CD4-positive, alpha-beta T cell (primary cell): ENCODE measurements around the gene CDK15. TPM values are rescaled to one million over a fixed set of nuclear protein-coding genes. Genes with fewer than 3 reads are reported as not detected.

Experiments used
- ATAC-seq: fragments of 200-7000 bp; cut with Tn5 transposase; one replicate; pipeline ENCODE4 v1.10.0; 2022; ENCODE audit warnings: mild to moderate bottlenecking; ENCODE audit not compliant: poor library complexity
- CTCF ChIA-PET: fragments of 350-600 bp; sonication (Branson Sonifier 250); formaldehyde crosslinking; loops from one replicate; lab custom pipeline; 2021; ENCODE audit warnings: antibody characterized with exemption, inconsistent platforms; lab: Charles Lee
- POLR2A ChIA-PET: fragments of 350-600 bp; sonication (Branson Sonifier 250); formaldehyde crosslinking; loops from one replicate; lab custom pipeline; 2021; ENCODE audit warnings: antibody characterized with exemption, inconsistent platforms; lab: Charles Lee
- DNase-seq, 14 experiments: peaks; one replicate each; pipeline ENCODE4 v3.0.0-alpha.2; 2013 to 2020; ENCODE audit warnings: mixed read lengths in 2 of 14
- H3K27ac ChIP-seq, 2 donors: one replicate each; pipeline versions ENCODE4 v1.5.1 to v1.7.0; 2013; ENCODE audit warnings: low read length in 2 of 2, low read depth in 1 of 2, mild to moderate bottlenecking in 1 of 2
- H3K27me3 ChIP-seq, 2 experiments: 1 replicate in 1 of 2; 2 replicates in 1 of 2; pipeline versions ENCODE4 v1.6.1 to v1.7.0; 2013; ENCODE audit warnings: low read length in 2 of 2, control low read depth in 1 of 2, mild to moderate bottlenecking in 1 of 2, moderate library complexity in 1 of 2; ENCODE audit not compliant: insufficient read depth in 2 of 2, control insufficient read depth in 1 of 2
- H3K36me3 ChIP-seq: one replicate; pipeline ENCODE4 v1.6.1; 2013; ENCODE audit warnings: low read length, control low read depth; ENCODE audit not compliant: insufficient read depth
- H3K4me1 ChIP-seq: one replicate; pipeline ENCODE4 v1.6.1; 2013; ENCODE audit warnings: low read length, control low read depth; ENCODE audit not compliant: insufficient read depth
- H3K4me3 ChIP-seq: one replicate; pipeline ENCODE4 v1.5.1; 2013; ENCODE audit warnings: mild to moderate bottlenecking, low read length, moderate library complexity
- H3K9me3 ChIP-seq, 2 experiments: 1 replicate in 1 of 2; 2 replicates in 1 of 2; pipeline versions ENCODE4 v1.6.1 to v1.7.0; 2013; ENCODE audit warnings: low read length in 2 of 2, mild to moderate bottlenecking in 2 of 2, control low read depth in 1 of 2, moderate library complexity in 1 of 2; ENCODE audit not compliant: control insufficient read depth in 1 of 2, insufficient read depth in 1 of 2
- H3K27ac Mint-ChIP-seq: one replicate; pipeline ENCODE4 v1.8.0; 2020; ENCODE audit warnings: mixed read lengths
- H3K27me3 Mint-ChIP-seq: one replicate; pipeline ENCODE4 v1.8.0; 2021; ENCODE audit warnings: mixed read lengths
- H3K36me3 Mint-ChIP-seq: one replicate; pipeline ENCODE4 v1.8.0; 2021; ENCODE audit warnings: low read depth, mixed read lengths
- H3K4me1 Mint-ChIP-seq: one replicate; pipeline ENCODE4 v1.8.0; 2021; ENCODE audit warnings: low read depth, mixed read lengths
- H3K4me3 Mint-ChIP-seq: one replicate; pipeline ENCODE4 v1.8.0; 2020; ENCODE audit warnings: mild to moderate bottlenecking, mixed read lengths
- H3K9me3 Mint-ChIP-seq: one replicate; pipeline ENCODE4 v1.8.0; 2020; ENCODE audit warnings: mixed read lengths
- CTCF ChIP-seq: fragments of 200-600 bp; IDR thresholded peaks from one replicate; pipeline ENCODE4 v1.8.0; 2022; ENCODE audit warnings: antibody characterized with exemption, mild to moderate bottlenecking
- intact Hi-C, 2 experiments: fragments of 100-400 bp; cut with DNase I in 1 of 2; cut with micrococcal nuclease in 1 of 2; formaldehyde crosslinking; loops; one replicate each; pipeline versions ENCODE4 v1.15.1 to v1.9.0; 2023 to 2025; cut with DNase I, micrococcal nuclease
- total RNA-seq, 174 experiments: library from RNA in 2 of 174; stranded (reverse) in 2 of 174; gene quantifications; one replicate each; pipeline ENCODE4 v1.2.3 and lab custom pipeline; 2021 to 2026

Gene CDK15
- total RNA-seq, 2 experiments from 2014 or later = not detected

GRCh38 chr2:201813996-201814760, 7.8 kb downstream of the CDK15 start:
- H3K36me3 ChIP-seq = no peaks in the 10 kb centered on the region
- H3K4me3 ChIP-seq = no peak overlapping the region
- CTCF ChIA-PET = no interaction called here
- H3K4me3 Mint-ChIP-seq = no peak overlapping the region
- no peaks in the 10 kb centered on the region for H3K4me1 Mint-ChIP-seq
- H3K27ac ChIP-seq = no peak overlapping the region
- no peak for DNase-seq
- ATAC-seq = no peak
- H3K27ac Mint-ChIP-seq = no peak overlapping the region
- no peaks in the 10 kb centered on the region for H3K36me3 Mint-ChIP-seq
- H3K27me3 ChIP-seq = peaks cover 0 to 5% of the 10 kb centered on the region in 2 experiments
- no peaks in the 10 kb centered on the region for H3K9me3 ChIP-seq
- POLR2A ChIA-PET = no interaction called here
- H3K9me3 Mint-ChIP-seq = no peaks in the 10 kb centered on the region
- no peak for TF ChIP-seq CTCF
- intact Hi-C loops = no loop called here
- H3K27me3 Mint-ChIP-seq = peaks cover 34% of the 10 kb centered on the region
- H3K4me1 ChIP-seq = no peaks in the 10 kb centered on the region

- Mint-ChIP-seq H3K4me1 (no peaks in the 10 kb centered on the region), H3K27me3 (peaks cover 23% of the 10 kb centered on the region), H3K27ac (no peak overlapping the region), H3K4me3 (no peak overlapping the region), H3K9me3 (no peaks in the 10 kb centered on the region), H3K36me3 (no peaks in the 10 kb centered on the region)
- no peaks in the 10 kb centered on the region for H3K4me1 ChIP-seq
- no peak for ATAC-seq
- no peak overlapping the region for H3K4me3 ChIP-seq
- no peak overlapping the region for H3K27ac ChIP-seq
- H3K9me3 ChIP-seq = no peaks in the 10 kb centered on the region
- intact Hi-C loops = no loop called here
- H3K36me3 ChIP-seq = no peaks in the 10 kb centered on the region
- H3K27me3 ChIP-seq = peaks cover 0 to 7% of the 10 kb centered on the region in 2 experiments
- no peak for DNase-seq
- no peak for TF ChIP-seq CTCF
- ChIA-PET CTCF (no interaction called here), POLR2A (interaction anchor here (0.6 kb wide), 1 partner anchor 1692 kb away, joined by 3 read pairs; no protein-coding TSS in a partner anchor)
Observed at GRCh38 chr2:201816657-201817575, 10.6 kb downstream of the CDK15 start.

GRCh38 chr2:201820383-201821007, 14.2 kb downstream of the CDK15 start:
- Histone ChIP-seq H3K27ac (no peak overlapping the region), H3K36me3 (no peaks in the 10 kb centered on the region), H3K9me3 (no peaks in the 10 kb centered on the region), H3K4me3 (no peak overlapping the region), H3K4me1 (no peaks in the 10 kb centered on the region), H3K27me3 (peaks cover 0 to 6% of the 10 kb centered on the region in 2 experiments)
- Mint-ChIP-seq H3K27me3 (peaks cover 9% of the 10 kb centered on the region), H3K27ac (no peak overlapping the region), H3K4me1 (no peaks in the 10 kb centered on the region), H3K36me3 (no peaks in the 10 kb centered on the region), H3K9me3 (no peaks in the 10 kb centered on the region), H3K4me3 (no peak overlapping the region)
- DNase-seq = no peak
- no peak for TF ChIP-seq CTCF
- intact Hi-C loops = no loop called here
- CTCF ChIA-PET = no interaction called here
- no peak for ATAC-seq
- POLR2A ChIA-PET = no interaction called here
